Fibroblast of lung (primary cell): ENCODE results near the gene HSPB9.

Experiments
- EZH2 ChIP-seq: IDR thresholded peaks from 2 replicates; pipeline ENCODE4 v1.5.1; 2012; ENCODE audit warnings: low read length, control low read depth, mild to moderate bottlenecking; ENCODE audit errors: missing control alignments
- TF ChIP-seq, protein P1 (sequence below), 2 donors: IDR thresholded peaks in 1 of 2; conservative IDR thresholded peaks in 1 of 2; 1 replicate in 1 of 2; 2 replicates in 1 of 2; pipeline ENCODE4 v1.5.1; 2011 to 2012; ENCODE audit warnings: low read length in 2 of 2, control low read depth in 1 of 2, inconsistent platforms in 1 of 2, low read depth in 1 of 2, mild to moderate bottlenecking in 1 of 2

GRCh38 chr17:42153919-42154742, 31.5 kb downstream of the HSPB9 start:
- TF ChIP-seq, protein P1, sequence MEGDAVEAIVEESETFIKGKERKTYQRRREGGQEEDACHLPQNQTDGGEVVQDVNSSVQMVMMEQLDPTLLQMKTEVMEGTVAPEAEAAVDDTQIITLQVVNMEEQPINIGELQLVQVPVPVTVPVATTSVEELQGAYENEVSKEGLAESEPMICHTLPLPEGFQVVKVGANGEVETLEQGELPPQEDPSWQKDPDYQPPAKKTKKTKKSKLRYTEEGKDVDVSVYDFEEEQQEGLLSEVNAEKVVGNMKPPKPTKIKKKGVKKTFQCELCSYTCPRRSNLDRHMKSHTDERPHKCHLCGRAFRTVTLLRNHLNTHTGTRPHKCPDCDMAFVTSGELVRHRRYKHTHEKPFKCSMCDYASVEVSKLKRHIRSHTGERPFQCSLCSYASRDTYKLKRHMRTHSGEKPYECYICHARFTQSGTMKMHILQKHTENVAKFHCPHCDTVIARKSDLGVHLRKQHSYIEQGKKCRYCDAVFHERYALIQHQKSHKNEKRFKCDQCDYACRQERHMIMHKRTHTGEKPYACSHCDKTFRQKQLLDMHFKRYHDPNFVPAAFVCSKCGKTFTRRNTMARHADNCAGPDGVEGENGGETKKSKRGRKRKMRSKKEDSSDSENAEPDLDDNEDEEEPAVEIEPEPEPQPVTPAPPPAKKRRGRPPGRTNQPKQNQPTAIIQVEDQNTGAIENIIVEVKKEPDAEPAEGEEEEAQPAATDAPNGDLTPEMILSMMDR (conservative IDR thresholded peaks at IDR 0.05 in 1 of 2, IDR thresholded peaks at IDR 0.05 in 1 of 2; ENCODE audit: low read depth in 1 of 2, low read length in 2 of 2), result no peak
- no peak for TF ChIP-seq EZH2
